IMR-90 (cell line): ENCODE results near the gene GTPBP3. TPM values are rescaled to one million over a fixed set of nuclear protein-coding genes. Genes with fewer than 3 reads are reported as not detected.

Experiments used
- ATAC-seq: fragments of 200-7000 bp; cut with Tn5 transposase; 2 replicates; pipeline ENCODE4 v1.9.1; 2020; ENCODE audit warnings: low read depth, mild to moderate bottlenecking, moderate library complexity
- BruUV-seq: library from RNA; stranded (reverse); fragments of 400-500 nt; replicated peaks from 2 replicates; lab custom pipeline; 2021; lab: Mats Ljungman, UMichigan
- CTCF ChIA-PET: fragments of 300-600 bp; formaldehyde crosslinking; extraction: SDS; loops from one replicate; lab custom pipeline; 2021; ENCODE audit warnings: antibody characterized with exemption; lab: Yijun Ruan, JAX
- POLR2A ChIA-PET: fragments of 300-600 bp; sonication (Branson Sonifier 250); formaldehyde crosslinking; loops from one replicate; lab custom pipeline; 2022; ENCODE audit warnings: antibody characterized with exemption; ENCODE audit not compliant: unreplicated experiment; lab: Charles Lee
- DNase-seq: peaks from one replicate; pipeline ENCODE4 v3.0.0; 2013
- H2AFZ ChIP-seq: replicated peaks from 2 replicates; pipeline ENCODE3; 2013; ENCODE audit warnings: low read length, mild to moderate bottlenecking; ENCODE audit not compliant: poor library complexity
- H2AK5ac ChIP-seq: 2 replicates; pipeline ENCODE4 v1.6.1; 2013; ENCODE audit warnings: low read depth, low read length, inconsistent platforms
- H2AK9ac ChIP-seq: replicated peaks from 2 replicates; pipeline ENCODE3; 2013; ENCODE audit warnings: mild to moderate bottlenecking, low read depth, low read length, moderate library complexity; ENCODE audit not compliant: poor library complexity
- H2BK120ac ChIP-seq: 2 replicates; pipeline ENCODE4 v1.6.1; 2013; ENCODE audit warnings: low read depth, low read length, inconsistent platforms
- H2BK15ac ChIP-seq: 3 replicates; pipeline ENCODE4 v1.6.1; 2013; ENCODE audit warnings: low read depth, low read length, inconsistent platforms
- H2BK20ac ChIP-seq: 2 replicates; pipeline ENCODE4 v1.6.1; 2013; ENCODE audit warnings: low read depth, mild to moderate bottlenecking, inconsistent platforms, low read length, moderate library complexity
- H2BK5ac ChIP-seq: 2 replicates; pipeline ENCODE4 v1.6.1; 2013; ENCODE audit warnings: mild to moderate bottlenecking, low read depth, low read length, inconsistent platforms; ENCODE audit not compliant: poor library complexity, severe bottlenecking
- H3K14ac ChIP-seq: replicated peaks from 2 replicates; pipeline ENCODE4 v1.6.1; 2013; ENCODE audit warnings: low read depth, low read length, inconsistent platforms
- H3K18ac ChIP-seq: 2 replicates; pipeline ENCODE4 v1.6.1; 2013; ENCODE audit warnings: low read depth, low read length, control low read depth
- H3K23ac ChIP-seq: 2 replicates; pipeline ENCODE4 v1.6.1; 2013; ENCODE audit warnings: low read depth, low read length, inconsistent platforms
- H3K27ac ChIP-seq: 2 replicates; pipeline ENCODE4 v1.5.1; 2013; ENCODE audit warnings: mild to moderate bottlenecking, control low read depth, low read length; ENCODE audit not compliant: insufficient read depth
- H3K27me3 ChIP-seq: 2 replicates; pipeline ENCODE4 v1.6.1; 2013; ENCODE audit warnings: low read length; ENCODE audit not compliant: control insufficient read depth, insufficient read depth
- H3K36me3 ChIP-seq: 2 replicates; pipeline ENCODE4 v1.6.1; 2013; ENCODE audit warnings: low read length, mixed read lengths; ENCODE audit not compliant: control insufficient read depth, insufficient read depth
- H3K4ac ChIP-seq: 2 replicates; pipeline ENCODE4 v1.6.1; 2013; ENCODE audit warnings: low read depth, low read length, inconsistent platforms
- H3K4me1 ChIP-seq: 2 replicates; pipeline ENCODE4 v1.6.1; 2013; ENCODE audit warnings: low read length, mixed read lengths; ENCODE audit not compliant: control insufficient read depth, insufficient read depth
- H3K4me2 ChIP-seq: 2 replicates; pipeline ENCODE4 v1.6.1; 2013; ENCODE audit warnings: low read depth, mild to moderate bottlenecking, control low read depth, low read length, moderate library complexity
- H3K4me3 ChIP-seq: 2 replicates; pipeline ENCODE4 v1.5.1; 2013; ENCODE audit warnings: low read depth, mild to moderate bottlenecking, control low read depth, low read length, moderate library complexity; ENCODE audit not compliant: insufficient read depth
- H3K56ac ChIP-seq: 2 replicates; pipeline ENCODE4 v1.6.1; 2013; ENCODE audit warnings: low read length, inconsistent platforms; ENCODE audit not compliant: insufficient read depth; ENCODE audit errors: extremely low read depth
- H3K79me1 ChIP-seq, 2 experiments: 2 replicates each; pipeline ENCODE4 v1.6.1; 2013; ENCODE audit warnings: low read length in 2 of 2, inconsistent platforms in 1 of 2, low read depth in 1 of 2
- H3K9ac ChIP-seq: 2 replicates; pipeline ENCODE4 v1.6.1; 2013; ENCODE audit warnings: low read depth, low read length, control low read depth
- H3K9me1 ChIP-seq: 2 replicates; pipeline ENCODE4 v1.6.1; 2013; ENCODE audit warnings: low read length, inconsistent platforms; ENCODE audit not compliant: insufficient read depth
- H3K9me3 ChIP-seq: 2 replicates; pipeline ENCODE4 v1.6.1; 2013; ENCODE audit warnings: low read length; ENCODE audit not compliant: control insufficient read depth, insufficient read depth
- H4K20me1 ChIP-seq: 2 replicates; pipeline ENCODE4 v1.6.1; 2013; ENCODE audit warnings: low read length, inconsistent platforms; ENCODE audit not compliant: insufficient read depth
- H4K5ac ChIP-seq: 2 replicates; pipeline ENCODE4 v1.6.1; 2013; ENCODE audit warnings: mild to moderate bottlenecking, low read depth, low read length, control low read depth
- H4K8ac ChIP-seq, 2 experiments: 2 replicates each; pipeline ENCODE4 v1.6.1; 2013; ENCODE audit warnings: low read depth in 2 of 2, low read length in 2 of 2, control low read depth in 1 of 2, inconsistent platforms in 1 of 2
- H4K91ac ChIP-seq: 2 replicates; pipeline ENCODE4 v1.6.1; 2013; ENCODE audit warnings: low read depth, low read length, inconsistent platforms; ENCODE audit not compliant: insufficient read depth
- BHLHE40 ChIP-seq: fragments of 150-350 bp; IDR thresholded peaks from 2 replicates; pipeline ENCODE4 v1.6.1; 2016; ENCODE audit warnings: mild to moderate bottlenecking, low read depth, low read length
- CEBPB ChIP-seq: IDR thresholded peaks from 2 replicates; pipeline ENCODE4 v1.6.1; 2012; ENCODE audit warnings: low read depth, low read length, improper control_type of control experiment
- CHD1 ChIP-seq: IDR thresholded peaks from 2 replicates; pipeline ENCODE4 v1.6.1; 2012; ENCODE audit warnings: low read depth, low read length, improper control_type of control experiment
- CTCF ChIP-seq: conservative IDR thresholded peaks from 2 replicates; pipeline ENCODE4 v1.5.1; 2012; ENCODE audit warnings: mild to moderate bottlenecking, low read depth, low read length, improper control_type of control experiment
- FOS ChIP-seq: fragments of 150-350 bp; IDR thresholded peaks from 2 replicates; pipeline ENCODE4 v1.6.1; 2016; ENCODE audit warnings: low read depth, low read length
- MAZ ChIP-seq: IDR thresholded peaks from 2 replicates; pipeline ENCODE4 v1.6.1; 2012; ENCODE audit warnings: low read depth, mild to moderate bottlenecking, low read length, improper control_type of control experiment, moderate library complexity, borderline replicate concordance
- MXI1 ChIP-seq: IDR thresholded peaks from 2 replicates; pipeline ENCODE4 v1.6.1; 2012; ENCODE audit warnings: low read depth, mild to moderate bottlenecking, low read length, moderate library complexity, borderline replicate concordance
- NFE2L2 ChIP-seq: fragments of 150-350 bp; IDR thresholded peaks from 2 replicates; pipeline ENCODE4 v1.6.1; 2016; ENCODE audit warnings: low read depth, mild to moderate bottlenecking, low read length
- POLR2A ChIP-seq: IDR thresholded peaks from 2 replicates; pipeline ENCODE4 v1.6.1; 2012; ENCODE audit warnings: mild to moderate bottlenecking, low read depth, low read length
- RAD21 ChIP-seq: IDR thresholded peaks from 2 replicates; pipeline ENCODE4 v1.6.1; 2012; ENCODE audit warnings: low read length, improper control_type of control experiment
- RCOR1 ChIP-seq: IDR thresholded peaks from 2 replicates; pipeline ENCODE4 v1.6.1; 2012; ENCODE audit warnings: mild to moderate bottlenecking, low read length, improper control_type of control experiment; ENCODE audit not compliant: insufficient replicate concordance
- RFX5 ChIP-seq: IDR thresholded peaks from 2 replicates; pipeline ENCODE4 v1.8.0; 2012; ENCODE audit warnings: low read depth, mild to moderate bottlenecking, low read length, moderate library complexity
- SMC3 ChIP-seq: fragments of 150-350 bp; IDR thresholded peaks from 2 replicates; pipeline ENCODE4 v1.6.1; 2016; ENCODE audit warnings: low read depth, mild to moderate bottlenecking, antibody characterized with exemption, low read length, moderate library complexity
- WGBS, 2 experiments: methylation state at CpG; one replicate each; pipeline versions ENCODE4 v1.1.5 to v1.1.7; 2013; ENCODE audit warnings: missing lambda C conversion rate in 2 of 2; ENCODE audit not compliant: insufficient read length in 1 of 2; ENCODE audit errors: extremely low coverage in 2 of 2; 5-methylcytosine and 5-hydroxymethylcytosine counted together
- dilution Hi-C: fragments of 300-500 bp; cut with HindIII; formaldehyde crosslinking; loops from one replicate; pipeline ENCODE4 v1.14.3; 2018; ENCODE audit warnings: low sequenced_read_pairs; ENCODE audit not compliant: unreplicated experiment
- in situ Hi-C: fragments of 300-500 bp; cut with MboI; formaldehyde crosslinking; loops from 3 replicates; pipeline ENCODE4 v1.14.3; 2019; ENCODE audit warnings: low sequenced_read_pairs, inconsistent platforms, mixed read lengths
- intact Hi-C: fragments of 100-400 bp; cut with micrococcal nuclease; formaldehyde crosslinking; loops from 2 replicates; pipeline ENCODE4 v1.10.0; 2022
- polyA plus RNA-seq, 3 experiments: library from polyadenylated mRNA; depleted of rRNA; stranded (reverse); fragments of >200 nt; gene quantifications; 2 replicates each; pipeline ENCODE4 v1.2.3, GENCODE V29; 2012; ENCODE audit warnings: low replicate concordance in 1 of 3
- total RNA-seq: library from RNA; depleted of rRNA; stranded (reverse); fragments of >200 nt; gene quantifications from 2 replicates; pipeline ENCODE4 v1.2.3, GENCODE V29; 2012
- TF ChIP-seq, protein P1 (sequence below): fragments of 150-350 bp; IDR thresholded peaks from 2 replicates; pipeline ENCODE4 v1.6.1; 2016; ENCODE audit warnings: low read depth, mild to moderate bottlenecking, low read length, moderate library complexity, borderline replicate concordance

The GTPBP3 gene
- total and polyA plus RNA-seq, 2 of the 4 experiments (the other 2 are of a cell fraction): 4.3 to 15.1 TPM

GRCh38 chr19:17337675-17338432 lies 501 bp downstream of the GTPBP3 start:
- 6% methylated on average over 31 of the region's 50 CpGs; no CpG with 5 or more reads in 1 of the 2 experiments for WGBS, 2 experiments
- peak overlapping the region; percentile 47 for H2AK9ac ChIP-seq
- H3K4me3 ChIP-seq: peak overlapping the region; percentile 73
- H3K4me1 ChIP-seq: peaks cover 8% of the 10 kb centered on the region
- no peaks in the 10 kb centered on the region for H3K9me3 ChIP-seq
- H4K8ac ChIP-seq: peak overlapping the region; percentile 8 to 80; a peak in 2 of 4 replicates
- H3K56ac ChIP-seq: no peak overlapping the region; the same call in none of the 2 replicates
- peaks cover 5% of the 10 kb centered on the region for H3K9me1 ChIP-seq
- no peak overlapping the region for H2BK20ac ChIP-seq
- H3K4me2 ChIP-seq: peak overlapping the region; percentile 87
- H2BK5ac ChIP-seq: peak overlapping the region; percentile 37
- intact Hi-C loops: no loop called here
- H2AK5ac ChIP-seq: peak overlapping the region; percentile 52; the same call in 1 of the 2 replicates
- peak overlapping the region; percentile 9; the same call in 1 of the 2 replicates for H4K5ac ChIP-seq
- dilution Hi-C loops: no loop called here
- H4K91ac ChIP-seq: peak overlapping the region; percentile 51; the same call in 1 of the 2 replicates
- peaks cover 7 to 37% of the 10 kb centered on the region in 2 experiments; a peak in 3 of 4 replicates for H3K79me1 ChIP-seq
- peak overlapping the region; percentile 49 for H3K4ac ChIP-seq
- peak overlapping the region; percentile 95 for H2AFZ ChIP-seq
- CTCF ChIA-PET: no interaction called here
- POLR2A ChIA-PET: interaction anchor here (0.6 kb wide), 1 partner anchor 10 kb away, joined by 3 read pairs; no protein-coding TSS in a partner anchor
- H2BK120ac ChIP-seq: no peak overlapping the region
- H2BK15ac ChIP-seq: no peak overlapping the region
- peak overlapping the region; percentile 45 for H3K27ac ChIP-seq
- peak overlapping the region; percentile 11; the same call in 1 of the 2 replicates for H3K14ac ChIP-seq
- no peak for DNase-seq
- BruUV-seq: no TSS peak
- H3K18ac ChIP-seq: no peak overlapping the region
- H4K20me1 ChIP-seq: no peaks in the 10 kb centered on the region
- no peak for ATAC-seq
- H3K9ac ChIP-seq: peak overlapping the region; percentile 61
- peak overlapping the region; percentile 20; the same call in 1 of the 2 replicates for H3K23ac ChIP-seq
- in situ Hi-C loops: no loop called here
- H3K36me3 ChIP-seq: peaks cover 5% of the 10 kb centered on the region; the same call in 1 of the 2 replicates
- H3K27me3 ChIP-seq: no peaks in the 10 kb centered on the region
- TF ChIP-seq CHD1: no peak
- TF ChIP-seq POLR2A: no peak
- no peak for TF ChIP-seq NFE2L2
- TF ChIP-seq CEBPB: no peak
- TF ChIP-seq SMC3: no peak
- TF ChIP-seq RAD21: no peak
- TF ChIP-seq MAZ: no peak
- TF ChIP-seq, protein P1, sequence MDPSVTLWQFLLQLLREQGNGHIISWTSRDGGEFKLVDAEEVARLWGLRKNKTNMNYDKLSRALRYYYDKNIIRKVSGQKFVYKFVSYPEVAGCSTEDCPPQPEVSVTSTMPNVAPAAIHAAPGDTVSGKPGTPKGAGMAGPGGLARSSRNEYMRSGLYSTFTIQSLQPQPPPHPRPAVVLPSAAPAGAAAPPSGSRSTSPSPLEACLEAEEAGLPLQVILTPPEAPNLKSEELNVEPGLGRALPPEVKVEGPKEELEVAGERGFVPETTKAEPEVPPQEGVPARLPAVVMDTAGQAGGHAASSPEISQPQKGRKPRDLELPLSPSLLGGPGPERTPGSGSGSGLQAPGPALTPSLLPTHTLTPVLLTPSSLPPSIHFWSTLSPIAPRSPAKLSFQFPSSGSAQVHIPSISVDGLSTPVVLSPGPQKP: no peak
- TF ChIP-seq FOS: no peak
- TF ChIP-seq MXI1: no peak
- no peak for TF ChIP-seq RFX5
- no peak for TF ChIP-seq CTCF
- no peak for TF ChIP-seq RCOR1
- no peak for TF ChIP-seq BHLHE40
